ENCODE measurements around the gene SLC5A12.
A peak's percentile ranks its signal among the peaks of the same experiment; 100 is the strongest.

SLC5A12 gene

GRCh38 chr11:26761361-26761809, 39.5 kb upstream of the SLC5A12 start:
- H3K4me3 ChIP-seq (ENCODE audit: low read depth, low read length) = no peak overlapping the region
- no peak for DNase-seq (ENCODE audit: low read depth, low spot score)
- no peak for TF ChIP-seq CTCF (IDR thresholded peaks at IDR 0.05; ENCODE audit: low read depth, low read length)
- in situ Hi-C loops (cut with HindIII; ENCODE audit: low sequenced_read_pairs) = no loop called here

GRCh38 chr11:26757995-26758394, 36.1 kb upstream of the SLC5A12 start:
- no peak for TF ChIP-seq CTCF (IDR thresholded peaks at IDR 0.05; ENCODE audit: low read depth, low read length)
- in situ Hi-C loops (cut with HindIII; ENCODE audit: low sequenced_read_pairs) = no loop called here
- DNase-seq (ENCODE audit: low read depth, low spot score) = no peak
- H3K4me3 ChIP-seq (ENCODE audit: low read depth, low read length) = no peak overlapping the region

DNA sequence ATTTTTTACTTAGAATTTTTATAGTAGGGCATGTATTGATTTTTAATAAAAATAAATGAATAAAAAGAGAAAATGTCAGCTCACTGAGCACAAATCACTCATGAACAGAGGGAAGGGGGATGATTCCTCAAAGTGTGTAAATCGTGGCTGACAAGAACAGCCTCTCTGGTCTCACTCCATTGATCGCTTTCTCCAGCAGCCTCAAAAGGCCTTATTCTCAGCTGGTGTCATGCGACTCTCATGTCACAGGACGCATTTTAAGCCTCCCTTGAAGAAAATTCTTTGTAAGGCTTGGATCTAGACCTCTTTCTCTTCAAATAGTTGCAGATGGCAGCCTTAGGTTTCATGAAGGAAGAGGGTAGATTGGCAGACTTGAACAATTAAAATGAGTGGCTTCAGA, 33.9 kb upstream of the SLC5A12 start:
- H3K4me3 ChIP-seq (ENCODE audit: low read depth, low read length) = no peak overlapping the region
- no peak for DNase-seq (ENCODE audit: low read depth, low spot score)
- no peak for TF ChIP-seq CTCF (IDR thresholded peaks at IDR 0.05; ENCODE audit: low read depth, low read length)
- in situ Hi-C loops (cut with HindIII; ENCODE audit: low sequenced_read_pairs) = no loop called here

GRCh38 chr11:26753723-26754504, 32.1 kb upstream of the SLC5A12 start:
- H3K4me3 ChIP-seq (ENCODE audit: low read depth, low read length) = no peak overlapping the region
- peak; percentile 69 for TF ChIP-seq CTCF (IDR thresholded peaks at IDR 0.05; ENCODE audit: low read depth, low read length)
- peak; percentile 82 for DNase-seq (ENCODE audit: low read depth, low spot score)
- in situ Hi-C loops (cut with HindIII; ENCODE audit: low sequenced_read_pairs) = no loop called here

- in situ Hi-C loops (cut with HindIII; ENCODE audit: low sequenced_read_pairs) = no loop called here
- H3K4me3 ChIP-seq (ENCODE audit: low read depth, low read length) = no peak overlapping the region
- no peak for DNase-seq (ENCODE audit: low read depth, low spot score)
- TF ChIP-seq CTCF (IDR thresholded peaks at IDR 0.05; ENCODE audit: low read depth, low read length) = no peak
Observed at GRCh38 chr11:26749927-26750326, 28.1 kb upstream of the SLC5A12 start.

- in situ Hi-C loops (cut with HindIII; ENCODE audit: low sequenced_read_pairs) = no loop called here
Observed at GRCh38 chr11:26743622-26744021, 21.8 kb upstream of the SLC5A12 start.

More at GRCh38 chr11:26743622-26744021, 21.8 kb upstream of the SLC5A12 start:
- no peak for TF ChIP-seq CTCF (IDR thresholded peaks at IDR 0.05; ENCODE audit: low read depth, low read length)
- H3K4me3 ChIP-seq (ENCODE audit: low read depth, low read length) = no peak overlapping the region
- no peak for DNase-seq (ENCODE audit: low read depth, low spot score)
